ENCODE data around the gene ANKIB1.
A peak's percentile ranks its signal among the peaks of the same experiment; 100 is the strongest.

ANKIB1 gene

GRCh38 chr7:92245487-92246359 is at the start of gene ANKIB1, which contains the start of gene KRIT1:
TSS of gene ANKIB1 (plus strand) at chr7:92245974. CDS start at chr7:92294979, 49,005 bp downstream.
TSS of gene KRIT1 (minus strand) at chr7:92245914. CDS start at chr7:92242135, 3,779 bp downstream.
- peak within 1 kb of the TSS; percentile 92 for H3K9ac ChIP-seq (ENCODE audit: low read length)
- H3K4me3 ChIP-seq (ENCODE audit: low read length): peak within 1 kb of the TSS; percentile 87
- H3K36me3 ChIP-seq (ENCODE audit: control insufficient read depth, insufficient read depth, low read length, severe bottlenecking): peaks cover 12% of the 10 kb centered on the region
- H3K4me1 ChIP-seq (ENCODE audit: control insufficient read depth, insufficient read depth, low read length): peaks cover 26% of the 10 kb centered on the region
- H3K9me3 ChIP-seq (ENCODE audit: control insufficient read depth, low read length): no peaks in the 10 kb centered on the region
- no peaks in the 10 kb centered on the region for H3K27me3 ChIP-seq (replicated peaks; ENCODE audit: control insufficient read depth, insufficient read depth, low read length)
- peak; percentile 90 for DNase-seq (ENCODE audit: low read depth)

- Histone ChIP-seq H3K4me1 (ENCODE audit: control insufficient read depth, insufficient read depth, low read length) (no peaks in the 10 kb centered on the region), H3K9ac (ENCODE audit: low read length) (no peak overlapping the region), H3K9me3 (ENCODE audit: control insufficient read depth, low read length) (no peaks in the 10 kb centered on the region), H3K27me3 (replicated peaks; ENCODE audit: control insufficient read depth, insufficient read depth, low read length) (no peaks in the 10 kb centered on the region), H3K36me3 (ENCODE audit: control insufficient read depth, insufficient read depth, low read length, severe bottlenecking) (peaks cover 81% of the 10 kb centered on the region), H3K4me3 (ENCODE audit: low read length) (no peak overlapping the region)
- no peak for DNase-seq (ENCODE audit: low read depth)
These were observed 45.0 kb upstream of the ANKIB1 start for GRCh38 chr7:92200791-92201190.

GRCh38 chr7:92205987-92206386 is 39.8 kb upstream of the ANKIB1 start:
- Histone ChIP-seq H3K9ac (ENCODE audit: low read length) (no peak overlapping the region), H3K9me3 (ENCODE audit: control insufficient read depth, low read length) (peaks cover 11% of the 10 kb centered on the region), H3K4me3 (ENCODE audit: low read length) (no peak overlapping the region), H3K27me3 (replicated peaks; ENCODE audit: control insufficient read depth, insufficient read depth, low read length) (no peaks in the 10 kb centered on the region), H3K4me1 (ENCODE audit: control insufficient read depth, insufficient read depth, low read length) (no peaks in the 10 kb centered on the region), H3K36me3 (ENCODE audit: control insufficient read depth, insufficient read depth, low read length, severe bottlenecking) (peaks cover 85% of the 10 kb centered on the region)
- DNase-seq (ENCODE audit: low read depth): no peak

GRCh38 chr7:92206672-92207071 is 39.1 kb upstream of the ANKIB1 start:
- H3K4me1 ChIP-seq (ENCODE audit: control insufficient read depth, insufficient read depth, low read length): no peaks in the 10 kb centered on the region
- no peak overlapping the region for H3K9ac ChIP-seq (ENCODE audit: low read length)
- peaks cover 87% of the 10 kb centered on the region for H3K36me3 ChIP-seq (ENCODE audit: control insufficient read depth, insufficient read depth, low read length, severe bottlenecking)
- H3K9me3 ChIP-seq (ENCODE audit: control insufficient read depth, low read length): peaks cover 11% of the 10 kb centered on the region
- no peaks in the 10 kb centered on the region for H3K27me3 ChIP-seq (replicated peaks; ENCODE audit: control insufficient read depth, insufficient read depth, low read length)
- H3K4me3 ChIP-seq (ENCODE audit: low read length): no peak overlapping the region
- DNase-seq (ENCODE audit: low read depth): no peak

GRCh38 chr7:92221766-92222165 is 24.0 kb upstream of the ANKIB1 start:
- Histone ChIP-seq H3K9ac (ENCODE audit: low read length) (no peak overlapping the region), H3K4me1 (ENCODE audit: control insufficient read depth, insufficient read depth, low read length) (no peaks in the 10 kb centered on the region), H3K27me3 (replicated peaks; ENCODE audit: control insufficient read depth, insufficient read depth, low read length) (no peaks in the 10 kb centered on the region), H3K9me3 (ENCODE audit: control insufficient read depth, low read length) (no peaks in the 10 kb centered on the region), H3K36me3 (ENCODE audit: control insufficient read depth, insufficient read depth, low read length, severe bottlenecking) (peaks cover 94% of the 10 kb centered on the region), H3K4me3 (ENCODE audit: low read length) (no peak overlapping the region)
- DNase-seq (ENCODE audit: low read depth): no peak

GRCh38 chr7:92226981-92227380 is 18.8 kb upstream of the ANKIB1 start:
- H3K4me1 ChIP-seq (ENCODE audit: control insufficient read depth, insufficient read depth, low read length): no peaks in the 10 kb centered on the region
- H3K9me3 ChIP-seq (ENCODE audit: control insufficient read depth, low read length): no peaks in the 10 kb centered on the region
- H3K4me3 ChIP-seq (ENCODE audit: low read length): no peak overlapping the region
- H3K36me3 ChIP-seq (ENCODE audit: control insufficient read depth, insufficient read depth, low read length, severe bottlenecking): peaks cover 73% of the 10 kb centered on the region
- H3K27me3 ChIP-seq (replicated peaks; ENCODE audit: control insufficient read depth, insufficient read depth, low read length): no peaks in the 10 kb centered on the region
- no peak overlapping the region for H3K9ac ChIP-seq (ENCODE audit: low read length)
- peak; percentile 50 for DNase-seq (ENCODE audit: low read depth)

- no peaks in the 10 kb centered on the region for H3K4me1 ChIP-seq (ENCODE audit: control insufficient read depth, insufficient read depth, low read length)
- peaks cover 74% of the 10 kb centered on the region for H3K36me3 ChIP-seq (ENCODE audit: control insufficient read depth, insufficient read depth, low read length, severe bottlenecking)
- no peaks in the 10 kb centered on the region for H3K27me3 ChIP-seq (replicated peaks; ENCODE audit: control insufficient read depth, insufficient read depth, low read length)
- no peak for DNase-seq (ENCODE audit: low read depth)
- no peak overlapping the region for H3K4me3 ChIP-seq (ENCODE audit: low read length)
- no peak overlapping the region for H3K9ac ChIP-seq (ENCODE audit: low read length)
- no peaks in the 10 kb centered on the region for H3K9me3 ChIP-seq (ENCODE audit: control insufficient read depth, low read length)
These were observed 17.7 kb upstream of the ANKIB1 start for GRCh38 chr7:92228100-92228499.

- no peaks in the 10 kb centered on the region for H3K27me3 ChIP-seq (replicated peaks; ENCODE audit: control insufficient read depth, insufficient read depth, low read length)
- no peak overlapping the region for H3K4me3 ChIP-seq (ENCODE audit: low read length)
- no peak for DNase-seq (ENCODE audit: low read depth)
- no peaks in the 10 kb centered on the region for H3K9me3 ChIP-seq (ENCODE audit: control insufficient read depth, low read length)
- peaks cover 74% of the 10 kb centered on the region for H3K36me3 ChIP-seq (ENCODE audit: control insufficient read depth, insufficient read depth, low read length, severe bottlenecking)
- H3K4me1 ChIP-seq (ENCODE audit: control insufficient read depth, insufficient read depth, low read length): no peaks in the 10 kb centered on the region
- H3K9ac ChIP-seq (ENCODE audit: low read length): no peak overlapping the region
These were observed 17.0 kb upstream of the ANKIB1 start for GRCh38 chr7:92228742-92229141.

- Histone ChIP-seq H3K4me3 (ENCODE audit: low read length) (no peak overlapping the region), H3K9me3 (ENCODE audit: control insufficient read depth, low read length) (no peaks in the 10 kb centered on the region), H3K27me3 (replicated peaks; ENCODE audit: control insufficient read depth, insufficient read depth, low read length) (no peaks in the 10 kb centered on the region), H3K9ac (ENCODE audit: low read length) (no peak overlapping the region), H3K4me1 (ENCODE audit: control insufficient read depth, insufficient read depth, low read length) (no peaks in the 10 kb centered on the region), H3K36me3 (ENCODE audit: control insufficient read depth, insufficient read depth, low read length, severe bottlenecking) (peaks cover 74% of the 10 kb centered on the region)
- no peak for DNase-seq (ENCODE audit: low read depth)
These were observed 15.2 kb upstream of the ANKIB1 start for GRCh38 chr7:92230547-92230946.

- Histone ChIP-seq H3K4me1 (ENCODE audit: control insufficient read depth, insufficient read depth, low read length) (peaks cover 22% of the 10 kb centered on the region), H3K27me3 (replicated peaks; ENCODE audit: control insufficient read depth, insufficient read depth, low read length) (no peaks in the 10 kb centered on the region), H3K36me3 (ENCODE audit: control insufficient read depth, insufficient read depth, low read length, severe bottlenecking) (peaks cover 37% of the 10 kb centered on the region), H3K4me3 (ENCODE audit: low read length) (no peak overlapping the region), H3K9me3 (ENCODE audit: control insufficient read depth, low read length) (no peaks in the 10 kb centered on the region), H3K9ac (ENCODE audit: low read length) (no peak overlapping the region)
- DNase-seq (ENCODE audit: low read depth): peak; percentile 43
These were observed 2.8 kb upstream of the ANKIB1 start for GRCh38 chr7:92242972-92243371.

GRCh38 chr7:92244808-92245486 is 827 bp upstream of the ANKIB1 start:
- peak overlapping the region; percentile 87 for H3K4me3 ChIP-seq (ENCODE audit: low read length)
- no peaks in the 10 kb centered on the region for H3K27me3 ChIP-seq (replicated peaks; ENCODE audit: control insufficient read depth, insufficient read depth, low read length)
- DNase-seq (ENCODE audit: low read depth): no peak

More at GRCh38 chr7:92244808-92245486, 827 bp upstream of the ANKIB1 start:
- Histone ChIP-seq H3K4me1 (ENCODE audit: control insufficient read depth, insufficient read depth, low read length) (peaks cover 26% of the 10 kb centered on the region), H3K36me3 (ENCODE audit: control insufficient read depth, insufficient read depth, low read length, severe bottlenecking) (peaks cover 19% of the 10 kb centered on the region), H3K9me3 (ENCODE audit: control insufficient read depth, low read length) (no peaks in the 10 kb centered on the region), H3K9ac (ENCODE audit: low read length) (peak overlapping the region; percentile 92)
